HL-60 (cell line): ENCODE measurements around the gene NELFA.

Experiments used
- DNase-seq, 2 experiments: peaks; one replicate each; pipeline ENCODE4 v3.0.0-alpha.2; 2010 to 2020; ENCODE audit warnings: low read depth in 1 of 2, low spot score in 1 of 2
- H3K27ac ChIP-seq: fragments of 250-450 bp; sonication (Bioruptor Pico); replicated peaks from 2 replicates; pipeline ENCODE4 v1.5.1; 2020; ENCODE audit warnings: mild to moderate bottlenecking, moderate library complexity
- H3K27me3 ChIP-seq: fragments of 250-450 bp; sonication (Bioruptor Pico); 2 replicates; pipeline ENCODE4 v1.5.1; 2021; ENCODE audit warnings: mild to moderate bottlenecking, moderate library complexity; ENCODE audit not compliant: insufficient read depth, poor library complexity, severe bottlenecking
- H3K4me3 ChIP-seq: replicated peaks from 2 replicates; pipeline ENCODE4 v1.5.1; 2011; ENCODE audit warnings: mild to moderate bottlenecking, control low read depth, low read length; ENCODE audit not compliant: insufficient read depth
- CTCF ChIP-seq: IDR thresholded peaks from one replicate; pipeline ENCODE4 v1.5.1; 2011; ENCODE audit warnings: low read length, control low read depth, inconsistent platforms; ENCODE audit not compliant: insufficient read depth
- GABPA ChIP-seq: IDR thresholded peaks from 2 replicates; pipeline ENCODE4 v1.6.1; 2012; ENCODE audit warnings: low read depth
- POLR2AphosphoS5 ChIP-seq: IDR thresholded peaks from 2 replicates; pipeline ENCODE4 v1.6.1; 2012; ENCODE audit warnings: low read depth
- REST ChIP-seq: IDR thresholded peaks from 2 replicates; pipeline ENCODE4 v1.6.1; 2012; ENCODE audit warnings: low read depth; ENCODE audit not compliant: insufficient replicate concordance
- SPI1 ChIP-seq: IDR thresholded peaks from 2 replicates; pipeline ENCODE4 v1.6.1; 2012; ENCODE audit warnings: low read depth, mild to moderate bottlenecking, borderline replicate concordance

Gene NELFA

GRCh38 chr4:1988327-1988724 is 20.4 kb downstream of the NELFA start:
- no peak overlapping the region for H3K27ac ChIP-seq
- TF ChIP-seq POLR2AphosphoS5, result no peak
- TF ChIP-seq GABPA, result no peak
- TF ChIP-seq CTCF, result no peak
- H3K27me3 ChIP-seq, result no peaks in the 10 kb centered on the region

GRCh38 chr4:1987721-1988326 is 20.9 kb downstream of the NELFA start:
- DNase-seq, result no peak
- TF ChIP-seq POLR2AphosphoS5 (no peak), GABPA (no peak)
- H3K4me3 ChIP-seq, result no peak overlapping the region

More at GRCh38 chr4:1988327-1988724, 20.4 kb downstream of the NELFA start:
- DNase-seq, result no peak
- H3K4me3 ChIP-seq, result no peak overlapping the region

GRCh38 chr4:1987296-1987695 is 21.5 kb downstream of the NELFA start:
- Histone ChIP-seq H3K27me3 (no peaks in the 10 kb centered on the region), H3K27ac (no peak overlapping the region), H3K4me3 (no peak overlapping the region)
- TF ChIP-seq POLR2AphosphoS5, result no peak
- TF ChIP-seq CTCF, result no peak
- TF ChIP-seq GABPA, result no peak
- no peak for TF ChIP-seq SPI1
- TF ChIP-seq REST, result no peak
- DNase-seq, result no peak

More at GRCh38 chr4:1987721-1988326, 20.9 kb downstream of the NELFA start:
- Histone ChIP-seq H3K27ac (no peak overlapping the region), H3K27me3 (no peaks in the 10 kb centered on the region)

- no peak for TF ChIP-seq SPI1
- no peak for TF ChIP-seq REST
- no peak for TF ChIP-seq GABPA
- no peak for TF ChIP-seq CTCF
- TF ChIP-seq POLR2AphosphoS5, result no peak
- Histone ChIP-seq H3K4me3 (no peak overlapping the region), H3K27ac (no peak overlapping the region), H3K27me3 (no peaks in the 10 kb centered on the region)
- no peak for DNase-seq
Measured at GRCh38 chr4:1986578-1987210, 22.1 kb downstream of the NELFA start.
